ENCODE results near the gene TXLNA.

The TXLNA gene

DNA sequence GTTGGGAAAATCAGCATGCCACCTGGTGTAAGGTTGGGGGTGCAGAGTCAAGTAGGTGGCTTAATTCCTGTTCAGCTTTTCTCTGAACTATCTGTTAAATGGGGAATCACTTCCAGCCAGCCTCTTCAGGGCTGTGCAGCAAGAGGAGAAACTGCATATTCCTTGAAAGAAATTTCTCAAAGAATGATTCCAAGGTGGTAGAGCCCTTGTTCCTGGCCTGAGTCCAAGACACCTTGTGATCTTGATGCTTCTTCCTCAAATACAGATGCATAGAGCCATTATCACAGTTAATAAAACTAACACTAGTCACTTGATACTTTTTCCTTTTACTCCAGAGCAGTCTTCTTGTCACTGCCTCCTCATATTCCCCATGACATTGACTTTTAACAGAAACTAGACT lies 5.2 kb downstream of the TXLNA start:
- no peak for DNase-seq (ENCODE audit: low read depth, low spot score)

DNA sequence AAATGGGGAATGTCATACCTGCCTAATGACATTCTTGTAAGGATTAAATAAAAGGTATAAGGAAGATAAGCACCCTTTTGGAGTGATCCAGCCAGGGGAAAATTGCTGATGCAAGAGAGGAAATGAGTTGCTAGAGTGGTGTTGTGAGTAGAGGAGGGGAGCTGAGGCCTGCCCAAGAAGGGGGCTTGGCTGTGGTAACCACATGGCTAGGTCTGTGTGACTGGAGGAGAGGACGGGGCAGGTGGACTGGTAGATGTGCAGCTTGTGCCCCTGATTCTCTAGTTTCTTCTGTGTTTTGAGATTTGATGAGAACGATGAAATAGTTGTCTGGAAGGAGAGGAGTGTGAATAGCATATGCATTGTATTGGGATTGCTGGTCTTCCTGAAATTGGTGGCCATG lies 6.6 kb downstream of the TXLNA start:
- no peak for DNase-seq (ENCODE audit: low read depth, low spot score)

DNA sequence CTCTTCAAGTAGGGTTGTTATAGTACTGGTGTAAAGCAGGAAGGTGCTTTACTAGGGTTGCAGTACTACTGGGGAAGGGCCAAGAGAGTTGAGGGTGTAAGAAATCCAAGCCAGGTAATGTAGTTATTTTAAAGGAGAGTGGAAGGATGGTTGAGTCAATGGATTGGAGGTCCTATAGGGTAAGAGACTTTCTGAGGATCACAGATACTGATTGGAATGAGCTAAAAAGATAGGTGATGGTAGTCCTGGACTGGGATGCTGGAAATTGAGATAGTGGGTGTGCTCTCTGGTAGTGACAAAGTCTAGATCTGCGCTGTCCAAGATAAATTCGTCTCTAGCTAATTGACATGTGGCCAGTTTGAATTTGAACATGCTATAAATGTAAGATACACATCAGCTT lies 7.0 kb downstream of the TXLNA start:
- no peak for DNase-seq (ENCODE audit: low read depth, low spot score)

DNA sequence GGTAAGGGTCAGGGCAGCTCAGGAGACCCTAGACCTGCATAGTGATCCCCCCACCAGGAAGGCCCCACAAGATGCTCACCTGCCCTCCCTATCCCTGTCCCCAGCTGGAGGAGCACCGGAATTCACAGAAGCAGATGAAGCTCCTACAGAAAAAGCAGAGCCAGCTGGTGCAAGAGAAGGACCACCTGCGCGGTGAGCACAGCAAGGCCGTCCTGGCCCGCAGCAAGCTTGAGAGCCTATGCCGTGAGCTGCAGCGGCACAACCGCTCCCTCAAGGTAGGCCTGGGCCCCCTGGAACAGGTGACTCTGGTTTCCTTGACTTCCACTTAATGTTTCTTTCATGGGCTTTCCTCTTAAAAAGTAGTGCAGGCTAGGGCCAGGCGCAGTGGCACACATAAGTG lies 8.4 kb downstream of the TXLNA start:
- DNase-seq (ENCODE audit: low read depth, low spot score) = no peak

DNA sequence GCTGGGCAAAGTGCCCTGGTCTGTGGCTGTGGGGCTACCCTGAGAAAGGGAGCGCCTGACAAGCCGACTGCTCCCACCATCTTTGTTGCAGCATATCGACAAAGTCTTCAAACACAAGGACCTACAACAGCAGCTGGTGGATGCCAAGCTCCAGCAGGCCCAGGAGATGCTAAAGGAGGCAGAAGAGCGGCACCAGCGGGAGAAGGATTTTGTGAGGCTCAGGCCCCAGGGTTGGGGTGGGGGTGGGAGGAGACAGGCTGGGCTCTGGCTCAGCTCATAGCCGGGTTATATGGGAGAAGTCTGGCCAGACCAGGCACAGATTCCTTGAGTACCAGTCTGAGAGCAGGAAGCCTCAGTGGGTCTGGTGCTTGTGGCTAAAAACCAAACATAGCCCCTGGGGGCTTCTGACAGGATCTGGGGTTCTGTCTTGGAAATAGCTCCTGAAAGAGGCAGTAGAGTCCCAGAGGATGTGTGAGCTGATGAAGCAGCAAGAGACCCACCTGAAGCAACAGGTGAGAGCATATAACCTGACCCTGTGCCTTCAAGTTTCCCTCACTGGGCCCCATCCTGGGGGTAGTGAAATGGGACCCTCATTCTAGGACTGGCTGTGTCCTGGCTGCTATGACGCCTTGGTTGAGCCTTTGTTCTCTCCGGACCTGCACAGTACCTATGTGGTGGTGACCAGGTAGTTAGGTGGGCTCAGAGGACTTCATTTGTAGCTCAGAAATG lies 12.9 kb downstream of the TXLNA start:
- no peak for DNase-seq (ENCODE audit: low read depth, low spot score)

DNA sequence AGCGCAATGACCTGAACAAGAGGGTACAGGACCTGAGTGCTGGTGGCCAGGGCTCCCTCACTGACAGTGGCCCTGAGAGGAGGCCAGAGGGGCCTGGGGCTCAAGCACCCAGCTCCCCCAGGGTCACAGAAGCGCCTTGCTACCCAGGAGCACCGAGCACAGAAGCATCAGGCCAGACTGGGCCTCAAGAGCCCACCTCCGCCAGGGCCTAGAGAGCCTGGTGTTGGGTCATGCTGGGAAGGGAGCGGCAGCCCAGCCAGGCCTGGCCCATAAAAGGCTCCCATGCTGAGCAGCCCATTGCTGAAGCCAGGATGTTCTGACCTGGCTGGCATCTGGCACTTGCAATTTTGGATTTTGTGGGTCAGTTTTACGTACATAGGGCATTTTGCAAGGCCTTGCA lies 15.5 kb downstream of the TXLNA start:
- DNase-seq (ENCODE audit: low read depth, low spot score) = no peak

DNA sequence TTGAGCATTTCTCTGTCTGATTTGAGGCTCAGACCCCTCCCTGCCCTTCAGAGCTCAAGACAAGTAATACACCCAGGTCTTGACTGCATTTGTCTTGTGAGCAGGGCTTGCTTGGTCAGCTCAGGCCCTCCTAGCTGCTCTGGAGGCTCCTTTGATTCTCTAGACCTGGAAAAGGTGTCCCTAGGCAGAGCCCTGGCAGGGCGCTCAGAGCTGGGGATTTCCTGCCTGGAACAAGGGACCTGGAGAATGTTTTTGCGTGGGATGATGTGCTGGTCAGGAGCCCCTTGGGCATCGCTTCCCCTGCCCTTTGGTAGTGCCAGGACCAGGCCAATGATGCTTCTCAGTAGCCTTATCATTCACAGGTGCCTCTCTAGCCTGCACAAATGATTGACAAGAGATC lies 16.1 kb downstream of the TXLNA start:
- no peak for DNase-seq (ENCODE audit: low read depth, low spot score)

DNA sequence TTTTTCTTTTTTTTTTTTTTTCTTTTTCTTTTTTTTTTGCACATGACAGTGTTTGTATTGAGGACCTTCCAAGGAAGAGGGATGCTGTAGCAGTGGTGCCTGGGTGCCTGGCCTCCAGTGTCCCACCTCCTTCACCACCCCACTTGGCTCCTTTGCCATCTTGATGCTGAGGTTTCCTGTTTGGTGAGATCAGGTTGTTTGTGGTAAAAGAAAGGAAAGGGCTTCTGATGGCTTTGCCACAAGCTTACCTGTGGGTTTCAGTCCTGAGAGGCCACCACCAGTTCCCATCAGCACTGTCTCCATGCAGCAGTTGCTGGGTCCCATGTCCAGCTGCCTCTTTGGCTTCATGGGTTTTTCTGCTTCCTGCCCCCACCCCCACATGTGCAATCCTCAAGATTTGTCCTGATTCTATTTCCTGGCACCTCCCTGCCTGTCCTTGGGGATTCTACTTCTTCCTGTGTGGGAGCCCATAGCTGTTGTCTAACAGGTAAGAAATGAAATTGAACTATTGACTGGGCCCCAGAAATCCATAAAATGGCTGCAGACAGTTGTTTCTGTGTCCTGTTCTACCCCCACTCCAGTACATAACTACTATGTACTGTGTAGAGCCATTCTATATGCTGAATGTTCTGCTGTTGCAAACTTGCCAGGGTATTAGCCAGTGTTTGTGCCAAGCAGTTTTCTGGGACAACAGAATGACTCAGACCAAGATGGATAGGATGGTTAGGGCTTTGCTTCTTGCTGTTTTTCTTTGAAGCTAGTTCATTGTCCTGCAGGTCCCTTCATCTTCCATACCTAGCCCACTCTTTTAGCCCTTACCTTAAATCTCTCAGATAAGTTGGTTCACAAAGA lies 16.7 kb downstream of the TXLNA start:
- peak; percentile 46 for DNase-seq (ENCODE audit: low read depth, low spot score)

DNA sequence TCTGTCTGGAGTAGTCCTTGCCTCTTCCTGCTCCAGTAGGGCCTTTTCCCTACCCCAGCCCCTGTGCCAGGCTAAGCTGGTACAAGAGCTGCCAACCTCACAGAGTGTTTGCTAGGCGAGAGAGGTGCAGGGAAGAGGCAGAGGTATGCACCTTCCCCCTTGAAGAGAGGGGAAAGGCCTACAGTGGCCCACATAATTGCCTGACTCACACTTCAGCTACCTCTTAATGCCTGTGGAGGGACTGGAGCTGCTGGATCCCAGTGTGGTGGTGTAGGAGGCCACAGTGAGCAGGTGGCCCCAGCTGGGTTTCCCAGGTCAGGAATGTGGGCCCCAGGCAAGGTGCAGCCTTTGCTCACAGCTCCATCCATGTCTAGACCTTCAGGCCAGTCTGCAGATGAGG lies 17.6 kb downstream of the TXLNA start:
- no peak for DNase-seq (ENCODE audit: low read depth, low spot score)

DNA sequence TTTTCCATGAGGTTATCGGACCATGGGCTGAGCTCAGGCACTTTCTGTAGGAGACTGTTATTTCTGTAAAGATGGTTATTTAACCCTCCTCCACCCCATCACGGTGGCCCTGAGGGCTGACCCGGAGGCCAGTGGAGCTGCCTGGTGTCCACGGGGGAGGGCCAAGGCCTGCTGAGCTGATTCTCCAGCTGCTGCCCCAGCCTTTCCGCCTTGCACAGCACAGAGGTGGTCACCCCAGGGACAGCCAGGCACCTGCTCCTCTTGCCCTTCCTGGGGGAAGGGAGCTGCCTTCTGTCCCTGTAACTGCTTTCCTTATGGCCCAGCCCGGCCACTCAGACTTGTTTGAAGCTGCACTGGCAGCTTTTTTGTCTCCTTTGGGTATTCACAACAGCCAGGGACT lies 18.4 kb downstream of the TXLNA start:
- no peak for DNase-seq (ENCODE audit: low read depth, low spot score)

DNA sequence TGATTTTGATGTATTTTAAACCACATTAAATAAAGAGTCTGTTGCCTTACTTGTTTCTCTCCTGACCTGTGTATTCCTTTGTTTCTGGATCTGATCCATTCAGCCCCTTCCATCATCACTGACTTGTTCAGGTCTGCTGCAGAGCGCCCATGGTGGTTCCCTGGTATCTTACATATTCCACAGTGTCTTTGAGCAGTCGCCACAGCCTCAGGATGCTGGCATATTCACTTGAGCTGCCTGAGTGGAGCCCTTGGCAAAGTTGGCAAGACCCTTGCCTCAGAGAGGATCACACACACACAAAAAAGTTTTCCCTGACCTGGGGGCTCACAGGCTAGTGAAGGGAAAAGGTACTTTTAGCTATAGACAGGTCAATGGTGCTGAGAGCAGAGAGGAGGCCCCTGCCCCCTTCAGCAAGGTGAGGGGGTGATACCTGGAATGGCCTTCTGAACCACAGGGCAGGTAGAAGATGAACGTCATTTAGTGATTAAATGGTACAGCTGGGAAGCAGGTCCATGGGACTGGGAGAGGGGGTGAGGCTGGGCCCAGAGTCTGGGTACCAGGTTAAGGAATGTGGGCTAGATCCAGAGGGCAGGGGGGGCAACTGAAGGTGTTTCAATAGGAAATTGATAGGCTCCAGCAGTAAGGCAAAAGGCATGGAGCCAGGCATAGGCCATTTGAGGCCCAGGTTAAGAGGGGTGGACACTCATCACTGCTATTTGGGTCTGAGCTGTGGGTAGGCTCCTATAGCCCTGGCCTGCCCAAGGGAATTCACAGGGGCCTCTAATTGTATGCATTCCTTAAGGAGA lies 19.0 kb downstream of the TXLNA start:
- no peak for DNase-seq (ENCODE audit: low read depth, low spot score)

DNA sequence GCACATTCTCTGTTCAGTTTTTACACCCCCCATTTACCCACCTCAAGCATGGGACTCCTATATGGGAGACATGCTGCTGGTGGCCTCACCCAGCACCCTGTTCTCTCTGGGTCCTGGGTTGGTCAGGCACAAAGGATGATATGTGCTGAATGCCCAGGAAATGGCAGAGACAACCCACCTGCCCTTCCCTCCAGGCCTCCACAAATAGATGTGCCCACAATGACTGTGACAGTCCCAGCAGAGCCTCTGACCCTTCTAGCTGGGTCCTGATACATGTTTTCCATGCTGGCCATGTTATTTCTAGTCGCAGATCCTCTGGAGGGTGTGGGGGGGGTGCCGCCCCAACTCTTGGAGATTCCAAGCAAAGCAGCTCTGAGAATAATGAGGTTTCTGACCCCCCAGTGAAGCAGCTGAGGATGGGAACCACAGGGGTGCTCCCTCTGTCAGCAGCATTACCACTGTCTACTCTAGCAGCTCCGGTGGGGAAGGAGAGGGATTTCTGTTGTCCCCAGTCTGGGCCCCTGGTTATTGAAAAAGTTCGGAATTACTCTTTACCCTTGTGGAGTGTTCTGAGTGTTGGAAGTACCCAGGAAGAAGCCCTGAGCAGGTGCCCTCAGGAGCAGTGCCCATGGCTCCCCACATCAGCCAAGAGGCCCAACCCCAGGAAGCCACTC lies 19.7 kb downstream of the TXLNA start:
- no peak for DNase-seq (ENCODE audit: low read depth, low spot score)

DNA sequence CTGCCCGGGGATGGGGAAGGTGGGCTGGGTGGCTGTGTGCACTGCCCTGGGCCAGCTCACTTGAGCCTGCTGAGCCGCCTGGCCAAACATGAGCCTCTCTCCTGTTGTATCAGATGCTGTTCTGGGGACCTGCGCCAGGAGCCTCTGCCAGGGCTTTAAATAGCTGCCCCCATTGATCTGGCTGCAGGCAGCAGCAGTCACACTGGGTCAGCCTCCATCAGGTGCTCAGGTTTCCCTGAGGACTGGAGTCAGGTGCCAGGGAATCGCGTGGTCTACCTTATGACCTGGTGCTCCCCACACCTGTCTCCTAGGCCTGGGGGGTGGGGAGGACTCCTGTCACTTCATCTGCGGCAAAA lies 20.2 kb downstream of the TXLNA start:
- DNase-seq (ENCODE audit: low read depth, low spot score) = peak; percentile 29

DNA sequence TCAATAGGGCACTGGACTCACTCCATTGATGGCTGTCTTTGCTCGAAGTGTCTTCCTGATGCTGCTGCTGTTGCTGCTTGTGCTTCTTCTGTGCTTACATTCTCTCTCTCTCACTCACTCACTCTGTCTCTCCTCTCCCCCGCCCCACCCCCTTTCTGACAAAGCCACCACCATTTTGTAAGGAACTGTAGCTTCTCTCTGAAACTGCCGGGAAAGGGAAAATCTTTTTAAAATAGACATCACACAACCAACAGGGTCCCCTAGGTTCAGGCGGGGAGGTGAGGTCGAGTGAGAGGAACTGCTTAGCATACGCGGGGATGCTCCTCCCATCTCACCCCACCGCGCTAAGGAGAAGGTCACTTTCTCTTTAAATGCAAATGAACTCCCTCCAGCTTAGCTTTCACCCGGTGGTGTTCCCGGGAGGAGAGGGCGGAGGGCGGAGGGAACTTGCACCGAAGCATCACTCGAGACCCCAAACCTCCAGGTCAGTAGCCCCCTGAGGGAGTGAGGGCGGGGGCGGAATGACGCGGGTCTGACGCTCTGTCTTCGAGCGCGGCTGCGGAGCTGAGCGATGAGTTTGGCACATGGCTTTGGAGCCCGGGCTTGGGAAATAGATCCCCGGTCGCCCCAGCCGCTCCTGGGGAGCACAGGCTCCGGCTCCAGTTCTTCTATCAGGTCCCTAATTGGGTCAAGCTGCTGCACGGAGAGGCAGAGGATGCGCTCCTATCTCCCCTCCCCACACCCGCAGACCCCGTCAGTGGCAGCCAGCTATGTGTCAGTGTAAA lies 20.9 kb downstream of the TXLNA start, which contains the start of gene CCDC28B:
TSS of gene CCDC28B (plus strand) at position 370 of the 785 bp plus-strand sequence. CDS start 1,341 bp downstream, outside the sequence.
- peak; percentile 72 for DNase-seq (ENCODE audit: low read depth, low spot score)

DNA sequence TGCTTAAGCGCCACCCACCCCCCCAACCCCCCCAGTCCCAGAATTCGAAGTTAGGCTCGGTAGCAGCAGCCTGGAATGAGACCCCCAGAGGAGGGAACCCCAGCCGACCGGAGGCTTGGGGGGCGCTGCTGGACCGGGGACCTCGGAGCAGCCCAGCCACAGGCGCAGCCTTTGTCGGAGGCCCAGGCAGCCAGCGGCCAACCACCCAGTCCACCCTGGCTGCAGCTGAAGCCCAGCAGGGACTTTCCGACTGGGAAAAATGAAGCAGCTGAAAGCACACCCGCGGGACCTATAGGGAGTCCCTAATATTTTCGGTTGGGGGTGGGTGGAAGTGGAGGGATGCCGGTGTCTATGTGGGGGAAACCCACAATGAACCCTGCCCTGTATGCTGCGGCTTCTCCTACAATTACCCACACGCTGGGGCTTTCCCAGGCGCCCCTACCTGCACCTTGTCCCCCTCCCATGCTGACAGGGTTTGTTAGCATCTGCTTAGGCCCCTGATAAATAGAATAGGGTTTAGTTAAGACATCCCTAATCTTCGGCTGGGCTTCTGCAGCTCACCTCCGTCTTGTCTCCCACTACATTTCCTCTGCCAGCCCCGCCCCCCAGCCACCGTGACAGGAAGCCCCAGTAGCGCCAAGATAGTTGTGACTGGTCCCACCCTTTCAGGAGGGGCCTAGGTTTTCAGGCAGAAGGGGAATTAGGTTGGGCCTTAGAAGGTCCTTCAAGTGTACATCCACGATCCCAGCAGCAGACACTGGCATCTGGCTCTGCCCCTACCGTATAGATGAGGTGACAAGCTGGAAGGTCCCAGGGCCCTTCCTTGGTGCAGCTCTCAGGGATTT lies 21.8 kb downstream of the TXLNA start:
- DNase-seq (ENCODE audit: low read depth, low spot score) = peak; percentile 79

DNA sequence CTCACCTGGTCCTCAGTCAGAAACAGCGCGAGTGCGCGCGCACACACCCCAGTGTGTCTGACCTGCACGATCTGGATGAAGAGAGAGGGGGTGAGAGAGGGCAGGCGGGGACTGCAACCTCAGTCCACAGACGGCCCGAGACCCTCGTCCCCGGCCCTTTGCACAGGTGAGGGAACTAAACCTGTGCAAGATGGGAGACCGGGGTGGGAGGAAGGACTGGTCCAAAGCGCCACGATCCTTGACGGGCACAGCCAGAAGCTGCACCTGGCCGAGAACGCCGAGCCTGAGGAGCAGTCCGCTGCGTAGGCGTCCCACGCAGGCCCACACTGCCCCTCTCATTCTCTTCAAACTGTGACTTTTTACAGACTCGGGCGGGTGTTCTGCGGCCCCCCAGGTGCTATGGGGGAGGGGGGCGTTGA lies 25.5 kb downstream of the TXLNA start:
- DNase-seq (ENCODE audit: low read depth, low spot score) = no peak

DNA sequence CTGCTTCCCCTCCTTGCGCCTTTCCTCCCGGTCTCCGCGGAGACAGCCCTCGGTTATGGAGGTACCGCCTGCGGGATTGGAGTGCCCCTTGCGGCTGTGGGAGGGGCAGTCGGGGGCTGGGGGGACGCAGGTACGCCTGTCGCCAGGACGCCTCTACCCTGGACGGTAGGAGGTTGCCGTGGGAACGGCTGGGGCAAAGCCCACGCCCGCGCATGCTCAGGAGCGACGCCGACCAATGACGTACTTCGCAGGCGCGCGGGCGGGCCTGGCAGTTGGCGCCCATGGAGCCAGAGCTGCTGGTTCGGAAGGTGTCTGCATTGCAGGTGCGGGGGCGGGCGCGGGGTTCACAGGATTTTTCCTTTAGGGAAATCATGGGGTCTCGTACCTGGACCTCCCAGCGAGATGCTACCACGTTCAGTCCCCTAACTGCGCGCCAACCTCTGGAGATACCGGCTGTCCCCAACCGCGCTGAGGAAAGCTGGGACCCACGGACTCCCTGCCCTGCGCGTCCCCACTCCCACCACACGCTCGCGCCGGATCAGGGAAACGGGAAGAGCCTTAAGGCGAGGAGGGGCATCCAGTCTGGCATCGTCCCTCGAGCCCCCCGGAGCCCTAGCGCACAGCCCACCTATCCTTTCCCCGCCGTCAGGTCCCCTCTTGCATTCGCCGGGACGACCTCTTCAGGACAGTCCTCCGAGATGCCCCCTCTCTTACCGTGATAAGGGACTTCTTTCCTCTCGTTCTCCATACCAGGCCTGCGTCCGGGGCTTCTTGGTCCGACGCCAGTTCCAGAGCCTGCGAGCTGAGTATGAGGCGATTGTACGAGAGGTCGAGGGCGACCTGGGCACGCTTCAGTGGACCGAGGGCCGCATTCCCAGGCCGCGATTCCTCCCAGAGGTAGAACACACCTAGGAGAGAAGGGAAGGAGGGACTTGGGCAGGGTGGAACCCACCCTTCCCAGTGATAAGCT lies 26.2 kb downstream of the TXLNA start, which contains the start of gene IQCC:
TSS of gene IQCC (plus strand) at position 271 of the 970 bp plus-strand sequence. CDS start at position 282, 11 bp downstream.
- DNase-seq (ENCODE audit: low read depth, low spot score) = peak; percentile 95

DNA sequence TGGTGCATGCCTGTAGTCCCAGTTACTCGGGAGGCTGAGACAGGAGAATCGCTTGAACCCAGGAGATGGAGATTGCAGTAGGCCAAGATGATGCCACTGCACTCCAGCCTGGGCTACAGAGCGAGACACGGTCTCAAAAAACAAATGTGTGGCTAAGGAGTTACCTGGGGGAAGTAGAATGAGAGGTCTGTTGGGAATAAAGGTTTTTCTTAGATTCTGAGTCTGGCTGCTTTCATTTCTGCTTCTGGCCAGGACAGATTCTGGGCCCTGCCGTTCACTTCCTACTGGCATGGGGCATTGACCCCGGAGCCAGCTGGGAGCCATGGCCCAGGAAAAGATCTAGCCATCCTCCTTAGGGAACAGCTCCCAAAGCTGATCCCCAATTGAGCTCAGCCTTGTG lies 29.0 kb downstream of the TXLNA start:
- no peak for DNase-seq (ENCODE audit: low read depth, low spot score)

Measured in astrocyte of the hippocampus (primary cell).